Cardiac muscle cell (in vitro differentiated cells and primary cell): ENCODE data around the gene PICALM. TPM values are rescaled to one million over a fixed set of nuclear protein-coding genes. Genes with fewer than 3 reads are reported as not detected.

ENCODE experiments used
- DNase-seq, 2 donors: peaks; one replicate each; pipeline versions ENCODE4 v3.0.0 to v3.0.0-alpha.2; 2010 to 2017; ENCODE audit warnings: low read depth in 1 of 2, low spot score in 1 of 2
- H3K27ac ChIP-seq: fragments of 200-600 bp; sonication (generic); 2 replicates; pipeline ENCODE4 v1.5.1; 2016
- H3K27me3 ChIP-seq: fragments of 200-600 bp; sonication (generic); 2 replicates; pipeline ENCODE4 v1.6.0; 2016; ENCODE audit warnings: control low read depth
- H3K36me3 ChIP-seq: fragments of 200-600 bp; sonication (generic); 2 replicates; pipeline ENCODE4 v1.5.1; 2016; ENCODE audit warnings: control low read depth
- H3K4me1 ChIP-seq: fragments of 200-600 bp; sonication (generic); 2 replicates; pipeline ENCODE4 v1.8.1; 2017; ENCODE audit warnings: low read depth, mild to moderate bottlenecking, mixed run types
- H3K4me3 ChIP-seq: fragments of 200-600 bp; sonication (generic); 2 replicates; pipeline ENCODE4 v1.5.1; 2016; ENCODE audit warnings: mild to moderate bottlenecking
- H3K9me3 ChIP-seq: fragments of 200-600 bp; sonication (generic); 2 replicates; pipeline ENCODE4 v1.5.1; 2017; ENCODE audit warnings: low read depth, mild to moderate bottlenecking, control low read depth
- polyA plus RNA-seq: library from polyadenylated mRNA; unstranded; fragments of >200 nt; fragmentation: Nextera tagmentation; extraction: Ambion mirVana; gene quantifications from 2 replicates; pipeline ENCODE4 v1.2.1, GENCODE V29; 2016
- total RNA-seq: library from RNA; depleted of rRNA; stranded (reverse); fragments of >200 nt; gene quantifications from 2 replicates; pipeline ENCODE4 v1.2.3, GENCODE V29; 2016
- TF ChIP-seq, protein P1 (sequence below): IDR thresholded peaks from 2 replicates; pipeline ENCODE4 v1.5.1; 2012; ENCODE audit warnings: low read depth, mild to moderate bottlenecking, low read length

The PICALM gene
- total and polyA plus RNA-seq, 2 experiments from 2014 or later, result 49.9 to 110 TPM

- H3K4me1 ChIP-seq, result peaks cover 37% of the 10 kb centered on the region
- H3K36me3 ChIP-seq, result no peaks in the 10 kb centered on the region
- no peaks in the 10 kb centered on the region for H3K27me3 ChIP-seq
- no peak overlapping the region for H3K4me3 ChIP-seq
- no peaks in the 10 kb centered on the region for H3K9me3 ChIP-seq
- TF ChIP-seq, protein P1, sequence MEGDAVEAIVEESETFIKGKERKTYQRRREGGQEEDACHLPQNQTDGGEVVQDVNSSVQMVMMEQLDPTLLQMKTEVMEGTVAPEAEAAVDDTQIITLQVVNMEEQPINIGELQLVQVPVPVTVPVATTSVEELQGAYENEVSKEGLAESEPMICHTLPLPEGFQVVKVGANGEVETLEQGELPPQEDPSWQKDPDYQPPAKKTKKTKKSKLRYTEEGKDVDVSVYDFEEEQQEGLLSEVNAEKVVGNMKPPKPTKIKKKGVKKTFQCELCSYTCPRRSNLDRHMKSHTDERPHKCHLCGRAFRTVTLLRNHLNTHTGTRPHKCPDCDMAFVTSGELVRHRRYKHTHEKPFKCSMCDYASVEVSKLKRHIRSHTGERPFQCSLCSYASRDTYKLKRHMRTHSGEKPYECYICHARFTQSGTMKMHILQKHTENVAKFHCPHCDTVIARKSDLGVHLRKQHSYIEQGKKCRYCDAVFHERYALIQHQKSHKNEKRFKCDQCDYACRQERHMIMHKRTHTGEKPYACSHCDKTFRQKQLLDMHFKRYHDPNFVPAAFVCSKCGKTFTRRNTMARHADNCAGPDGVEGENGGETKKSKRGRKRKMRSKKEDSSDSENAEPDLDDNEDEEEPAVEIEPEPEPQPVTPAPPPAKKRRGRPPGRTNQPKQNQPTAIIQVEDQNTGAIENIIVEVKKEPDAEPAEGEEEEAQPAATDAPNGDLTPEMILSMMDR, result no peak
- no peak overlapping the region for H3K27ac ChIP-seq
- DNase-seq, result no peak
Observed at GRCh38 chr11:86063536-86063935, 5.3 kb downstream of the PICALM start.

DNA sequence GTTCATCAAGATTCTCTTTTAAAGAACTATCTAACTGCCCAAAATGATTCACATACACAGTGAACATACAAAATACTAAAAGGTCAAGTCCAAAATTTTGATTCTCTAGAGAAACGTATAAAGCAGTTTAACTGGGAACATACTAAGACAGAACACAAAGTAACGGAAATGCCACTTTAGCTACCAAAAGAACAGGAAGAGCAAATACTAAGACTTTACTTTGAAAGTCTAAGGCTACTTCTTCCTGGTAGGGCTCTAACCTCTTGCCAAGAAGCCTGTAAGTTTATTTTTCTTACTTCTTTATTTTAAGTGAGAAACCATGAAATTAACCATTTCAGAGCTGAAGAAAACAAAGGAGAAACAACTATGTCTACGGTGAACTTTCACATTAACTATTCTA lies 6.2 kb downstream of the PICALM start:
- Histone ChIP-seq H3K27ac (no peak overlapping the region), H3K4me3 (no peak overlapping the region), H3K4me1 (peaks cover 44% of the 10 kb centered on the region), H3K36me3 (no peaks in the 10 kb centered on the region), H3K27me3 (no peaks in the 10 kb centered on the region), H3K9me3 (no peaks in the 10 kb centered on the region)
- no peak for DNase-seq
- TF ChIP-seq, protein P1, result no peak

- DNase-seq, result no peak
- H3K27ac ChIP-seq, result no peak overlapping the region
- no peaks in the 10 kb centered on the region for H3K27me3 ChIP-seq
- no peak overlapping the region for H3K4me3 ChIP-seq
- H3K4me1 ChIP-seq, result peaks cover 44% of the 10 kb centered on the region
- no peaks in the 10 kb centered on the region for H3K36me3 ChIP-seq
- TF ChIP-seq, protein P1, result no peak
- H3K9me3 ChIP-seq, result no peaks in the 10 kb centered on the region
Observed at GRCh38 chr11:86061483-86062205, 7.2 kb downstream of the PICALM start.

GRCh38 chr11:86060544-86060943 lies 8.3 kb downstream of the PICALM start:
- TF ChIP-seq, protein P1, result no peak
- Histone ChIP-seq H3K9me3 (no peaks in the 10 kb centered on the region), H3K36me3 (no peaks in the 10 kb centered on the region), H3K27ac (peak overlapping the region; percentile 37), H3K27me3 (no peaks in the 10 kb centered on the region), H3K4me3 (no peak overlapping the region), H3K4me1 (peaks cover 33% of the 10 kb centered on the region)
- no peak for DNase-seq

- Histone ChIP-seq H3K36me3 (no peaks in the 10 kb centered on the region), H3K4me3 (no peak overlapping the region), H3K9me3 (no peaks in the 10 kb centered on the region), H3K4me1 (peaks cover 28% of the 10 kb centered on the region), H3K27me3 (no peaks in the 10 kb centered on the region), H3K27ac (peak overlapping the region; percentile 60)
- DNase-seq, result no peak
- TF ChIP-seq, protein P1, result no peak
Observed at GRCh38 chr11:86058360-86058759, 10.5 kb downstream of the PICALM start.
